HepG2 (cell line): ENCODE data around the gene PLD2. TPM values are rescaled to one million over a fixed set of nuclear protein-coding genes. Genes with fewer than 3 reads are reported as not detected.

Experiments
- BCL6 ChIP-seq: IDR thresholded peaks from 2 replicates; pipeline ENCODE4 v1.6.1; 2016; ENCODE audit warnings: missing genetic modification reagents, missing compliant biosample characterization
- HHEX ChIP-seq: IDR thresholded peaks from 2 replicates; pipeline ENCODE4 v1.6.1; 2016; ENCODE audit warnings: control low read depth
- HNRNPLL ChIP-seq: fragments of 200-400 bp; formaldehyde crosslinking; IDR thresholded peaks from 2 replicates; pipeline ENCODE4 v1.6.1; 2017; ENCODE audit warnings: mild to moderate bottlenecking, low read depth, low read length; ENCODE audit not compliant: poor library complexity, severe bottlenecking
- HNRNPUL1 ChIP-seq: fragments of 200-400 bp; formaldehyde crosslinking; IDR thresholded peaks from 2 replicates; pipeline ENCODE4 v1.6.1; 2017; ENCODE audit warnings: low read depth, mild to moderate bottlenecking, low read length, moderate library complexity
- MXD4 ChIP-seq: IDR thresholded peaks from 2 replicates; pipeline ENCODE4 v1.6.1; 2016; ENCODE audit warnings: mild to moderate bottlenecking, missing biosample characterization, missing genetic modification reagents
- NR2F1 ChIP-seq, 2 experiments: fragments of 450-650 bp in 1 of 2; formaldehyde crosslinking in 1 of 2; IDR thresholded peaks; 2 replicates each; pipeline versions ENCODE4 v1.5.0 to v1.6.1; 2016 to 2020; ENCODE audit warnings: mild to moderate bottlenecking in 1 of 2, missing compliant biosample characterization in 1 of 2, missing genetic modification reagents in 1 of 2, moderate library complexity in 1 of 2
- NR3C1 ChIP-seq: sonication (generic); formaldehyde crosslinking; IDR thresholded peaks from 2 replicates; pipeline ENCODE4 v1.4.0; 2020; ENCODE audit warnings: missing genetic modification reagents
- ONECUT2 ChIP-seq: sonication (generic); formaldehyde crosslinking; IDR thresholded peaks from 2 replicates; pipeline ENCODE4 v1.4.0; 2020; ENCODE audit warnings: missing genetic modification reagents
- RXRB ChIP-seq: IDR thresholded peaks from 2 replicates; pipeline ENCODE4 v1.6.1; 2016; ENCODE audit warnings: borderline replicate concordance, missing genetic modification reagents, missing compliant biosample characterization
- ZNF564 ChIP-seq: sonication (generic); formaldehyde crosslinking; IDR thresholded peaks from 2 replicates; pipeline ENCODE4 v1.8.1; 2023; ENCODE audit warnings: mild to moderate bottlenecking, missing genetic modification reagents
- ZNF772 ChIP-seq: sonication (generic); formaldehyde crosslinking; IDR thresholded peaks from 2 replicates; pipeline ENCODE4 v1.5.0; 2020; ENCODE audit warnings: mild to moderate bottlenecking, missing genetic modification reagents
- ZNF850 ChIP-seq: sonication (generic); formaldehyde crosslinking; conservative IDR thresholded peaks from 2 replicates; pipeline ENCODE4 v1.9.0; 2021; ENCODE audit warnings: mild to moderate bottlenecking, missing genetic modification reagents
- polyA plus RNA-seq, 8 experiments: library from polyadenylated mRNA; depleted of rRNA in 3 of 8; stranded (reverse) in 7 of 8; unstranded in 1 of 8; fragments of >200 nt; fragmentation: Illumina TruSeq in 4 of 8; extraction: Trizol in 4 of 8; gene quantifications; 2 replicates each; pipeline versions ENCODE4 v1.2.1 to v1.2.3, GENCODE V29; 2011 to 2016; ENCODE audit warnings: low read depth in 4 of 8, missing spikeins in 1 of 8, mixed read lengths in 1 of 8; ENCODE audit not compliant: insufficient read depth in 1 of 8
- total RNA-seq, 5 experiments: library from RNA; depleted of rRNA; stranded (reverse); fragments of >200 nt; fragmentation: Illumina TruSeq; extraction: Trizol; gene quantifications; 2 replicates each; pipeline ENCODE4 v1.2.3, GENCODE V29; 2016; ENCODE audit warnings: low read depth in 1 of 5
- TF ChIP-seq, protein P1 (sequence below): sonication (generic); formaldehyde crosslinking; IDR thresholded peaks from 2 replicates; pipeline ENCODE4 v1.4.0; 2020; ENCODE audit warnings: mild to moderate bottlenecking, missing genetic modification reagents
- TF ChIP-seq, protein P2 (sequence below): sonication (generic); formaldehyde crosslinking; IDR thresholded peaks from 2 replicates; pipeline ENCODE4 v1.4.0; 2020; ENCODE audit warnings: missing genetic modification reagents
- TF ChIP-seq, protein P3 (sequence below): sonication (generic); formaldehyde crosslinking; IDR thresholded peaks from 2 replicates; pipeline ENCODE4 v1.4.0; 2020; ENCODE audit warnings: missing genetic modification reagents
- TF ChIP-seq, protein P4 (sequence below): sonication (generic); formaldehyde crosslinking; IDR thresholded peaks from 2 replicates; pipeline ENCODE4 v1.8.1; 2023; ENCODE audit warnings: missing genetic modification reagents, mild to moderate bottlenecking, borderline replicate concordance
- TF ChIP-seq, protein P5 (sequence below): sonication (generic); formaldehyde crosslinking; IDR thresholded peaks from 2 replicates; pipeline ENCODE4 v1.4.0; 2020; ENCODE audit warnings: missing genetic modification reagents

PLD2 gene
- total and polyA plus RNA-seq, 2 of the 13 experiments (the other 11 are each of a cell fraction or from before 2014, with no cell fraction given): 13.4 to 29.7 TPM

DNA sequence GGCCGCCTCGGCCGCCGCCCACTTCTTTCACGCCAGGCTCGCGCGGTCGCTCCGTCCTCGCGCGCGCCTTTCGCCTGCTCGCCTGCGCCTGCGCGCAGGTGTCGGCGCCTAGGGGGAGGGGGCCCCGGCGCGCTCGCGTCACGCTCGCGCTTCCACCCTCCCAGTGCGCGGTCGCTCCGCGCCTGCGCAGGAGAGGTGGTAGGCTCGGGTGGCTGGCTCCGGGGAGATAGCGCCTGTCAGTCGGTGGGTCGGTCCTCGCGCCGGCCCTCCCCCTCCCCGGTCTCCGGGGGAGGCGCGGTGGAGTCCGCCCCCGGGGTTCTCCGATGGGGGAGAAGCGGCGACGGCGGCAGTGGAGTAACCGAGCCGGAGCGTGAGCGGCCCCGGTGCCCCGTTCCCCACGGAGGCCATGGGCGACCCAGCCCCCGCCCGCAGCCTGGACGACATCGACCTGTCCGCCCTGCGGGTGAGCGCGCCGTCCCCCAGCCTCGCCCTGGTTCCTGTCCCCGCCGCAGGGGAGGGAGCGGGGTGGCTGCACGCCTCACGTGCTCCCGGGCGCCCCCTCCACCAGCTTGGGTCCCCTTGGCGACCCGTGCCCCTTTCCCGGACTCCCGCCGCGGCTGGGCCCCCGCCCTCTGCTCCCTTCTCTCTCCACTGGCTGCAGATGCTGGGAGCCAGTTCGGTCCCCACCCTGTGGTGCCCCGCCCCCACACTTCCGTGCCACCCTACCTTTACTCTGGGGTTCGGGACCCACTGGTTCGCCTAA is 26.4 kb downstream of the PLD2 start, which contains the start of gene MINK1 (continued):
- TF ChIP-seq, protein P1, sequence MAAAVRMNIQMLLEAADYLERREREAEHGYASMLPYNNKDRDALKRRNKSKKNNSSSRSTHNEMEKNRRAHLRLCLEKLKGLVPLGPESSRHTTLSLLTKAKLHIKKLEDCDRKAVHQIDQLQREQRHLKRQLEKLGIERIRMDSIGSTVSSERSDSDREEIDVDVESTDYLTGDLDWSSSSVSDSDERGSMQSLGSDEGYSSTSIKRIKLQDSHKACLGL (CRISPR knock-in tag): peak; percentile 69; the same call in 1 of the 2 replicates
- TF ChIP-seq ONECUT2 (CRISPR knock-in tag) (peak; percentile 37; the same call in 1 of the 2 replicates), HHEX (CRISPR knock-in tag) (no peak), ZNF850 (0 out of 2 replicates have a peak, but pooled peaks have one; percentile 37), HNRNPLL (peak; percentile 55), ZNF564 (no peak), MXD4 (peak; percentile 46; the same call in 1 of the 2 replicates), HNRNPUL1 (no peak), NR2F1 (CRISPR knock-in tag; IDR thresholded peaks at IDR 0.05) (0 out of 4 replicates have a peak, but pooled peaks of 1 of the 2 experiments have one; percentile 9), RXRB (CRISPR knock-in tag) (peak; percentile 35; the same call in 1 of the 2 replicates), NR3C1 (no peak), BCL6 (no peak), ZNF772 (CRISPR knock-in tag) (peak; percentile 28; the same call in 1 of the 2 replicates)
- TF ChIP-seq, protein P2, sequence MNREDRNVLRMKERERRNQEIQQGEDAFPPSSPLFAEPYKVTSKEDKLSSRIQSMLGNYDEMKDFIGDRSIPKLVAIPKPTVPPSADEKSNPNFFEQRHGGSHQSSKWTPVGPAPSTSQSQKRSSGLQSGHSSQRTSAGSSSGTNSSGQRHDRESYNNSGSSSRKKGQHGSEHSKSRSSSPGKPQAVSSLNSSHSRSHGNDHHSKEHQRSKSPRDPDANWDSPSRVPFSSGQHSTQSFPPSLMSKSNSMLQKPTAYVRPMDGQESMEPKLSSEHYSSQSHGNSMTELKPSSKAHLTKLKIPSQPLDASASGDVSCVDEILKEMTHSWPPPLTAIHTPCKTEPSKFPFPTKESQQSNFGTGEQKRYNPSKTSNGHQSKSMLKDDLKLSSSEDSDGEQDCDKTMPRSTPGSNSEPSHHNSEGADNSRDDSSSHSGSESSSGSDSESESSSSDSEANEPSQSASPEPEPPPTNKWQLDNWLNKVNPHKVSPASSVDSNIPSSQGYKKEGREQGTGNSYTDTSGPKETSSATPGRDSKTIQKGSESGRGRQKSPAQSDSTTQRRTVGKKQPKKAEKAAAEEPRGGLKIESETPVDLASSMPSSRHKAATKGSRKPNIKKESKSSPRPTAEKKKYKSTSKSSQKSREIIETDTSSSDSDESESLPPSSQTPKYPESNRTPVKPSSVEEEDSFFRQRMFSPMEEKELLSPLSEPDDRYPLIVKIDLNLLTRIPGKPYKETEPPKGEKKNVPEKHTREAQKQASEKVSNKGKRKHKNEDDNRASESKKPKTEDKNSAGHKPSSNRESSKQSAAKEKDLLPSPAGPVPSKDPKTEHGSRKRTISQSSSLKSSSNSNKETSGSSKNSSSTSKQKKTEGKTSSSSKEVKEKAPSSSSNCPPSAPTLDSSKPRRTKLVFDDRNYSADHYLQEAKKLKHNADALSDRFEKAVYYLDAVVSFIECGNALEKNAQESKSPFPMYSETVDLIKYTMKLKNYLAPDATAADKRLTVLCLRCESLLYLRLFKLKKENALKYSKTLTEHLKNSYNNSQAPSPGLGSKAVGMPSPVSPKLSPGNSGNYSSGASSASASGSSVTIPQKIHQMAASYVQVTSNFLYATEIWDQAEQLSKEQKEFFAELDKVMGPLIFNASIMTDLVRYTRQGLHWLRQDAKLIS (CRISPR knock-in tag): 0 out of 2 replicates have a peak, but pooled peaks have one; percentile 36
- TF ChIP-seq, protein P3, sequence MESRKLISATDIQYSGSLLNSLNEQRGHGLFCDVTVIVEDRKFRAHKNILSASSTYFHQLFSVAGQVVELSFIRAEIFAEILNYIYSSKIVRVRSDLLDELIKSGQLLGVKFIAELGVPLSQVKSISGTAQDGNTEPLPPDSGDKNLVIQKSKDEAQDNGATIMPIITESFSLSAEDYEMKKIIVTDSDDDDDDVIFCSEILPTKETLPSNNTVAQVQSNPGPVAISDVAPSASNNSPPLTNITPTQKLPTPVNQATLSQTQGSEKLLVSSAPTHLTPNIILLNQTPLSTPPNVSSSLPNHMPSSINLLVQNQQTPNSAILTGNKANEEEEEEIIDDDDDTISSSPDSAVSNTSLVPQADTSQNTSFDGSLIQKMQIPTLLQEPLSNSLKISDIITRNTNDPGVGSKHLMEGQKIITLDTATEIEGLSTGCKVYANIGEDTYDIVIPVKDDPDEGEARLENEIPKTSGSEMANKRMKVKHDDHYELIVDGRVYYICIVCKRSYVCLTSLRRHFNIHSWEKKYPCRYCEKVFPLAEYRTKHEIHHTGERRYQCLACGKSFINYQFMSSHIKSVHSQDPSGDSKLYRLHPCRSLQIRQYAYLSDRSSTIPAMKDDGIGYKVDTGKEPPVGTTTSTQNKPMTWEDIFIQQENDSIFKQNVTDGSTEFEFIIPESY (CRISPR knock-in tag): no peak
- TF ChIP-seq, protein P4, sequence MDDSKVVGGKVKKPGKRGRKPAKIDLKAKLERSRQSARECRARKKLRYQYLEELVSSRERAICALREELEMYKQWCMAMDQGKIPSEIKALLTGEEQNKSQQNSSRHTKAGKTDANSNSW (CRISPR knock-in tag): no peak
- TF ChIP-seq, protein P5, sequence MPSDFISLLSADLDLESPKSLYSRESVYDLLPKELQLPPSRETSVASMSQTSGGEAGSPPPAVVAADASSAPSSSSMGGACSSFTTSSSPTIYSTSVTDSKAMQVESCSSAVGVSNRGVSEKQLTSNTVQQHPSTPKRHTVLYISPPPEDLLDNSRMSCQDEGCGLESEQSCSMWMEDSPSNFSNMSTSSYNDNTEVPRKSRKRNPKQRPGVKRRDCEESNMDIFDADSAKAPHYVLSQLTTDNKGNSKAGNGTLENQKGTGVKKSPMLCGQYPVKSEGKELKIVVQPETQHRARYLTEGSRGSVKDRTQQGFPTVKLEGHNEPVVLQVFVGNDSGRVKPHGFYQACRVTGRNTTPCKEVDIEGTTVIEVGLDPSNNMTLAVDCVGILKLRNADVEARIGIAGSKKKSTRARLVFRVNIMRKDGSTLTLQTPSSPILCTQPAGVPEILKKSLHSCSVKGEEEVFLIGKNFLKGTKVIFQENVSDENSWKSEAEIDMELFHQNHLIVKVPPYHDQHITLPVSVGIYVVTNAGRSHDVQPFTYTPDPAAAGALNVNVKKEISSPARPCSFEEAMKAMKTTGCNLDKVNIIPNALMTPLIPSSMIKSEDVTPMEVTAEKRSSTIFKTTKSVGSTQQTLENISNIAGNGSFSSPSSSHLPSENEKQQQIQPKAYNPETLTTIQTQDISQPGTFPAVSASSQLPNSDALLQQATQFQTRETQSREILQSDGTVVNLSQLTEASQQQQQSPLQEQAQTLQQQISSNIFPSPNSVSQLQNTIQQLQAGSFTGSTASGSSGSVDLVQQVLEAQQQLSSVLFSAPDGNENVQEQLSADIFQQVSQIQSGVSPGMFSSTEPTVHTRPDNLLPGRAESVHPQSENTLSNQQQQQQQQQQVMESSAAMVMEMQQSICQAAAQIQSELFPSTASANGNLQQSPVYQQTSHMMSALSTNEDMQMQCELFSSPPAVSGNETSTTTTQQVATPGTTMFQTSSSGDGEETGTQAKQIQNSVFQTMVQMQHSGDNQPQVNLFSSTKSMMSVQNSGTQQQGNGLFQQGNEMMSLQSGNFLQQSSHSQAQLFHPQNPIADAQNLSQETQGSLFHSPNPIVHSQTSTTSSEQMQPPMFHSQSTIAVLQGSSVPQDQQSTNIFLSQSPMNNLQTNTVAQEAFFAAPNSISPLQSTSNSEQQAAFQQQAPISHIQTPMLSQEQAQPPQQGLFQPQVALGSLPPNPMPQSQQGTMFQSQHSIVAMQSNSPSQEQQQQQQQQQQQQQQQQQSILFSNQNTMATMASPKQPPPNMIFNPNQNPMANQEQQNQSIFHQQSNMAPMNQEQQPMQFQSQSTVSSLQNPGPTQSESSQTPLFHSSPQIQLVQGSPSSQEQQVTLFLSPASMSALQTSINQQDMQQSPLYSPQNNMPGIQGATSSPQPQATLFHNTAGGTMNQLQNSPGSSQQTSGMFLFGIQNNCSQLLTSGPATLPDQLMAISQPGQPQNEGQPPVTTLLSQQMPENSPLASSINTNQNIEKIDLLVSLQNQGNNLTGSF: peak; percentile 41; the same call in 1 of the 2 replicates
